ENCODE results near the gene FYTTD1.

FYTTD1 gene

DNA sequence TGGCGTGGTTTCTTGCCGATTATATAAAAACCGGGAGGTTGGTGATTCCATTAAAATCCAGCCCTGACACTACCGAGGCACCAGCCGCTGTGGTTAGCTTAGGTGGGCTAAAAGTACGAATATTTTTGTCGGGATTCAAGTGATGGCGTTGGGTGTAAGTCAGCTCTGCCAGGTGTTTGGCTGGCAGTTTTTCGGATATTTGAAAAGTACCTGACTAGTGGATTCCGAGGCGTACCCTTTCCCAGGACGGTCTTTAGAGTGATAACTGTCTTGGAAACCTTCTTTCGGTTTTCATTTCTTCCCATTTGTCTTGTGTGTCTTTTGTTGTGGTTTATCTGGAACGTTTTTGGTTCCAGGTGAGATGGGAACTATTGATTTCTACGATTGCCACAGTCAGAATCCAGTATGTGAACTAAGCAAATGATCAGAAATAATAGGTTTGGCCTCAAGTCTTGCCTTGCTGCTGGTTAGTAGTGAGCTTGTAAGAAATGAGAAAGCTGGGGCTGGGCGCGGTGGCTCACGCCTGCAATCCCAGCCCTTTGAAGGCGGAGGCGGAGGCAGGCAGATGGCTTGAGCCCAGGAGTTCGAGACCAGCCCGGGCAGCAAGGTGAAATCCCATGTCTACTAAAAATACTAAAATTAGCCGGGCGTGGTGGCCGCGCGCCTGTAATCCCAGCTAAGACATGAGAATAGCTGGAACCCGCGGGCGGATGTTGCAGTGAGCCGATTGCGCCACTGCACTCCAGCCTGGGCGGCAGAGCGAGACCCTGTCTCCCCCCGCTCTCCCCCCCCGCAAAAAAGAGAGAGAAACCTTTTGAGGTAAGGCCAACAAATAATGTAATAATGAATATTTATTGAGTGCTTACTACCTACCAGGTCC is 1.4 kb downstream of the FYTTD1 start:
- peak overlapping the region; percentile 77 for H3K27ac ChIP-seq

DNA sequence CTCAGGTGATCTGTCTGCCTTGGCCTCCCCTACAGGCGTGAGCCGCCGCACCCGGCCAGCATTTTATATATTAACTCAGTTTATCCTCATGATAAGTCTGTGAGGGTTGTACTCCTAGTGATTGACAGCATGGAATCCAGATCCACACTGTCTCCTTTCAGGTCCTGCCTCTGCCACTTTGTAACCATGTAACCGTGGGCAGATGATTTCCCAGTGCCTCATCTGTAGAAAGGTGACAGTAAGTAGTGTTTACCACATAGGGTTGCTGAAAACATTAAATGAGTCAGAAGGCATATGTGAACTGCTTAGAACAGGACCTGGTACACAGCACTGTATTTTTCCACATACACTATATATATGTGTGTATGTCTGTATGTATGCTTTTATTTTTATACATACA is 2.4 kb downstream of the FYTTD1 start:
- H3K27ac ChIP-seq = no peak overlapping the region
- TF ChIP-seq ZFX (IDR thresholded peaks at IDR 0.05) = no peak
- TF ChIP-seq, protein P1, sequence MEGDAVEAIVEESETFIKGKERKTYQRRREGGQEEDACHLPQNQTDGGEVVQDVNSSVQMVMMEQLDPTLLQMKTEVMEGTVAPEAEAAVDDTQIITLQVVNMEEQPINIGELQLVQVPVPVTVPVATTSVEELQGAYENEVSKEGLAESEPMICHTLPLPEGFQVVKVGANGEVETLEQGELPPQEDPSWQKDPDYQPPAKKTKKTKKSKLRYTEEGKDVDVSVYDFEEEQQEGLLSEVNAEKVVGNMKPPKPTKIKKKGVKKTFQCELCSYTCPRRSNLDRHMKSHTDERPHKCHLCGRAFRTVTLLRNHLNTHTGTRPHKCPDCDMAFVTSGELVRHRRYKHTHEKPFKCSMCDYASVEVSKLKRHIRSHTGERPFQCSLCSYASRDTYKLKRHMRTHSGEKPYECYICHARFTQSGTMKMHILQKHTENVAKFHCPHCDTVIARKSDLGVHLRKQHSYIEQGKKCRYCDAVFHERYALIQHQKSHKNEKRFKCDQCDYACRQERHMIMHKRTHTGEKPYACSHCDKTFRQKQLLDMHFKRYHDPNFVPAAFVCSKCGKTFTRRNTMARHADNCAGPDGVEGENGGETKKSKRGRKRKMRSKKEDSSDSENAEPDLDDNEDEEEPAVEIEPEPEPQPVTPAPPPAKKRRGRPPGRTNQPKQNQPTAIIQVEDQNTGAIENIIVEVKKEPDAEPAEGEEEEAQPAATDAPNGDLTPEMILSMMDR (conservative IDR thresholded peaks at IDR 0.05) = no peak

More for the DNA sequence above, 1.4 kb downstream of the FYTTD1 start:
- TF ChIP-seq, protein P1 (conservative IDR thresholded peaks at IDR 0.05) = no peak
- TF ChIP-seq ZFX (IDR thresholded peaks at IDR 0.05) = no peak

DNA sequence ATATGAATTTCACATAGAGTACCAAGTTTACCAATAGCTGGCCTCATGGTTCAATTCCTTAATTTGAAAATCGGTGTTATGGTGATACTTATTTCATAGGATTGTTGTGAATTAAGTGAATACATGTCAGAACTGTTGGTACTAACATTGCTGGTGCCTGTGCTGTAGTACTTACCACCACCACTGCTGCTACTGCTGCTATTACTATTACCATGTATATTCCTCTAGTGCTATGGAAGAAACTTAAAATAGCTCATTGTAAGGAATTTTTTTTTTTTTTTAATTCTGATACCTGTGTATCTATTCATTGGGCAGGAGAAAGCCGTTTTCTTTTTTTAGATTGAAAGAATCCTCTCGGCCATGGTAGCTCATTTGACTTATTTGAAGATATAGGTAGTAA is 3.6 kb downstream of the FYTTD1 start:
- no peak overlapping the region for H3K27ac ChIP-seq
- TF ChIP-seq, protein P1 (conservative IDR thresholded peaks at IDR 0.05) = no peak; the same call in 1 of the 2 replicates
- TF ChIP-seq ZFX (IDR thresholded peaks at IDR 0.05) = no peak

DNA sequence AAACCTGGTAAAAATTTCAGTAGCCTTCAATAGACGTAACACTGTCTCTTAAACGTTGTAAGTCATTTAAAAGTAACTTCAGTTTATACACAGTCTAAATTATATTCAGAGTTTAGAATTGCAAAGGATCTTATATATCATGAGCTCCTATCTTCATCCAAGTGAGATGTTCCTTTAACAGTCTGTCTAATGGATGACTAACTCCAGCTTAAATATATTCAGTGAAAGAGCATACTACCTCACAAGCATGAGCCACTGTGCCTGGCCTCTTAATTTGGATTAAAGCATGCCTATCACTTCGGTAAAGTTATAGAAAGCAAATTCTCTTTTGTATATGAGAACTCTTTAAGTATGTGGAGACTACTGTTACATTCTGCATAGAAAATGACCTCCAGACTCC is 7.0 kb downstream of the FYTTD1 start:
- no peak overlapping the region for H3K27ac ChIP-seq
- TF ChIP-seq, protein P1 (conservative IDR thresholded peaks at IDR 0.05) = no peak
- TF ChIP-seq ZFX (IDR thresholded peaks at IDR 0.05) = no peak

DNA sequence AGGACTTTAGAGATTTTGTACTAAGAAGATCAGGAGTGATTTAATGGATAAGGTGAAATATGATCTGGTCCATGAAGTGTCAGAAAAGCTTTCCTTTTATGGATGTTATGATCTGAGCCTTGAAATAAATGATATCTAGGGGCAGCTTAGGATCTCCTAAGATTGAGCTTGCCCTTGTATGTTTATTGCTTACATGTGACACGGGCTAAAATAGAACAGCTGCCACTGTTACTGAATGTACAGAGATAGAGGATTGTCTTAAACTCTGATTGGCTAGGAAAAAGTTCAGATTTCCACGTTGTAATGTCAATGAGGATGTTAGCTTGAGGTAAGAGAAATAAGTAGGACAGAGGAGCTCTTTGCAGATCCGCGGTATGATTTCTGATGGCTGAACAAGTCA is 8.8 kb downstream of the FYTTD1 start:
- no peak overlapping the region for H3K27ac ChIP-seq
- no peak for TF ChIP-seq ZFX (IDR thresholded peaks at IDR 0.05)
- TF ChIP-seq, protein P1 (conservative IDR thresholded peaks at IDR 0.05) = no peak

DNA sequence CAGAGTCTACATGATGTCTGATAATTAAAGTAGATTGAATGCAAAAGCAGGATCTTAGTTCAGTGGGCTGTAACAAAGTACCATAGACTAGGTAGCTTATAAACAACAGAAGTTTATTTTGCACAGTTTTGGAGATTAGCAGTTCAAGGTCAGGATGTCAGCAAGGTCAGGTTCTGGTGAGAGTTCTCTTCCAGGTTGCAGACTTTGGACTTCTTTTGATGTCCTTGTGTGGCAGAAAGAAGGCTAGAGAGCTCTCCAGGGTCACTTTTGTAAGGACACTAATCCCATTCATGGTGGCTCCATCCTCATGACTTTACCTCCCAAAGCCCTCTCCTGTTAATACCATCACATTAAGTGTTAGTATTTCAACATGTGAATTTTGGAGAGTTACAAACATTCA is 12.1 kb downstream of the FYTTD1 start:
- TF ChIP-seq ZFX (IDR thresholded peaks at IDR 0.05) = no peak
- TF ChIP-seq, protein P1 (conservative IDR thresholded peaks at IDR 0.05) = no peak
- H3K27ac ChIP-seq = no peak overlapping the region

DNA sequence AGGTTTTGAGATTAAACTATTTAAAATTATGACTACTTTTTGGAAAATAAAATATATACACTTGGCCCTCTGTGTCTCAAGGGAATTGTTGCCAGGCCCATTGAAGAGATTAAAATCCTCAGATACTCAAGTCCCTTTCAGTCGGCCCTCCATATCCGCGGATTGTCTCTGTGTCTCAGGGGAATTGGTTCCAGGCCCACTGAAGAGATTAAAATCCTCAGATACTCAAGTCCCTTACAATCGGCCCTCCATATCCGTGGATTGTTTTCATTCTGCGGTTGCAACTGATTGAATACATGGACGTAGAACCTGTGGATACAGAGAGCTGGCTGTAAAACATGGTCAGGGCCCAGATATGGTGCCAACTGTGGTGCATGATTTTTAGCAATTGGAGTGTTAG is 25.6 kb downstream of the FYTTD1 start:
- H3K27ac ChIP-seq = no peak overlapping the region
- TF ChIP-seq ZFX (IDR thresholded peaks at IDR 0.05) = no peak
- TF ChIP-seq, protein P1 (conservative IDR thresholded peaks at IDR 0.05) = no peak

All from C4-2B (cell line).